GM21619 (cell line): ENCODE results near the gene GRID2IP.
A peak's percentile ranks its signal among the peaks of the same experiment; 100 is the strongest.
"Not testable (repeated sequence)": the region's sequence is repeated elsewhere in the genome, so short reads cannot be mapped to it uniquely, and the experiment has no call there.

Experiments used
- ATAC-seq: cut with Tn5 transposase; IDR thresholded peaks from one replicate; pipeline ENCODE4 v1.9.1; 2021; ENCODE audit not compliant: unreplicated experiment

Gene GRID2IP

GRCh38 chr7:6453734-6454133 lies 97.5 kb downstream of the GRID2IP start:
- ATAC-seq = no peak

GRCh38 chr7:6451224-6451705 lies 100.0 kb downstream of the GRID2IP start:
- ATAC-seq = no peak

- ATAC-seq = not testable (repeated sequence)
Observed at GRCh38 chr7:6450591-6450990, 100.7 kb downstream of the GRID2IP start.

- ATAC-seq = not testable (repeated sequence)
Observed at GRCh38 chr7:6449884-6450283, 101.4 kb downstream of the GRID2IP start.

GRCh38 chr7:6448943-6449543 lies 102.2 kb downstream of the GRID2IP start:
- no peak for ATAC-seq

GRCh38 chr7:6447581-6448199 lies 103.6 kb downstream of the GRID2IP start, which contains the start of gene DAGLB:
Gene DAGLB (minus strand): TSS chr7:6447954. CDS start chr7:6447842, 112 bp downstream.
- ATAC-seq = peak; percentile 82
